ENCODE data around the gene DOHH.

DNA sequence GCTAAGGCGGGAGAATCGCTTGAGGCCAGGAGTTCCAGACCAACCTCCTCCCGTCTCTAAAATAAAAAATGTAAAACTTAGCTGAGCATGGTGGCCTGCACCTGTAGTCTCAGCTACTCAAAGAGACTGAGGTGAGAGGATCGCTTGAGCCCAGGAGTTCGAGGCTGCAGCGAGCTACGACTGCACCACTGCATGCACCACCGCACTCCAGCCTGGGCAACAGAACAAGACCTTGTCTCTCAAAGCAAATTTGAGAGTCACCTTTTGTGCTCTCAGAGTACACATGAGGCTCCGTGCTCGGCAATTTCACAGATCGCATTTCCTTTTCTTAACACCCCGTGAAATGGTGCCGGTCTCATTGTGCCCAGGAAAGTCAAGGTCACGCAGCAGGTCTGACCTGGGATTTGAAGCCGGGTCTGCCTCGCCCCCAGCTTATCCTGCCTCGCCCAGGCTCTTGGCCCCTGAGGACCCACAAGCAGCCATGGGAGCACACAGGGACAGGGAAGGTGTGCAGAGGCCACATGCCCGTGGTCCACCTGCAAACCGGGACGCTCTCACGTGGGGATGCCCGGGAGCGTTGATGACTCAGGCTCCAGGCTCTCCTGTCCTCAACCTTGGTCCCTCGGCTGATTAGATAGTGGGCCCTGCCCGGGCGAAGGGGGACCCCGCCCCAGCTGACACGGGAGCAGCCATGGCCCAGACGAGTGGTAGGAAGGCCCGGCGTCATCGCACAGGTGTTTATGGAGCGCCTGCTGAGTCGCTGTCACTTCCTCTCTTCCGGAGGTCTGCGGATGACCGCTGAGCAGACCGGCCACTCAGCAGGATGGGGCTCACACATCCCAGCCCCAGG is 19.0 kb downstream of the DOHH start:
- TF ChIP-seq POLR2AphosphoS5 (IDR thresholded peaks at IDR 0.05; ENCODE audit: low read depth, low read length), result no peak
- TF ChIP-seq TAF1 (IDR thresholded peaks at IDR 0.05; ENCODE audit: low read depth, low read length), result no peak
- no peak for TF ChIP-seq POLR2A (IDR thresholded peaks at IDR 0.05; ENCODE audit: low read depth, low read length)
- TF ChIP-seq SPI1 (IDR thresholded peaks at IDR 0.05; ENCODE audit: low read depth, low read length), result no peak
